ENCODE data around the gene ANKRD12. TPM values are rescaled to one million over a fixed set of nuclear protein-coding genes. Genes with fewer than 3 reads are reported as not detected.

The ANKRD12 gene
- total and polyA plus RNA-seq, 11 donors, result 7.7 to 70.9 (median 52.0) TPM

GRCh38 chr18:9135081-9135911, 1.3 kb upstream of the ANKRD12 start:
- no peak for DNase-seq
- Histone ChIP-seq H3K4me3 (peak overlapping the region; percentile 59 to 96 (median 82)), H3K27ac (peak overlapping the region in 11 of 12 donors; percentile 97 to 99 (median 99)), H3K9me3 (no peaks in the 10 kb centered on the region), H3K4me1 (peaks cover 6 to 48% (median 31%) of the 10 kb centered on the region in 12 donors), H3K27me3 (no peaks in the 10 kb centered on the region), H3K36me3 (peaks cover 0 to 51% (median 47%) of the 10 kb centered on the region in 9 donors)
- intact Hi-C loops (cut with DNase I), result loop anchor here in 3 of 10 donors (5.0 kb wide), 3 partner anchors 33 to 337 kb away; partner anchors contain the start of genes NDUFV2 (in 2 of the 3) and TWSG1 (in 1 of the 3)
- TF ChIP-seq POLR2A (IDR thresholded peaks at IDR 0.05), result no peak
- TF ChIP-seq, protein P1, sequence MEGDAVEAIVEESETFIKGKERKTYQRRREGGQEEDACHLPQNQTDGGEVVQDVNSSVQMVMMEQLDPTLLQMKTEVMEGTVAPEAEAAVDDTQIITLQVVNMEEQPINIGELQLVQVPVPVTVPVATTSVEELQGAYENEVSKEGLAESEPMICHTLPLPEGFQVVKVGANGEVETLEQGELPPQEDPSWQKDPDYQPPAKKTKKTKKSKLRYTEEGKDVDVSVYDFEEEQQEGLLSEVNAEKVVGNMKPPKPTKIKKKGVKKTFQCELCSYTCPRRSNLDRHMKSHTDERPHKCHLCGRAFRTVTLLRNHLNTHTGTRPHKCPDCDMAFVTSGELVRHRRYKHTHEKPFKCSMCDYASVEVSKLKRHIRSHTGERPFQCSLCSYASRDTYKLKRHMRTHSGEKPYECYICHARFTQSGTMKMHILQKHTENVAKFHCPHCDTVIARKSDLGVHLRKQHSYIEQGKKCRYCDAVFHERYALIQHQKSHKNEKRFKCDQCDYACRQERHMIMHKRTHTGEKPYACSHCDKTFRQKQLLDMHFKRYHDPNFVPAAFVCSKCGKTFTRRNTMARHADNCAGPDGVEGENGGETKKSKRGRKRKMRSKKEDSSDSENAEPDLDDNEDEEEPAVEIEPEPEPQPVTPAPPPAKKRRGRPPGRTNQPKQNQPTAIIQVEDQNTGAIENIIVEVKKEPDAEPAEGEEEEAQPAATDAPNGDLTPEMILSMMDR (IDR thresholded peaks at IDR 0.05), result no peak
- 55 to 62% (median 58%) methylated on average over 12 of the region's 12 CpGs for WGBS, 4 donors
- no peak for ATAC-seq

- ATAC-seq (peak; percentile 7 to 36 (median 26)), DNase-seq (no peak)
- Histone ChIP-seq H3K36me3 (peaks cover 0 to 45% (median 42%) of the 10 kb centered on the region in 9 donors), H3K9me3 (no peaks in the 10 kb centered on the region), H3K27me3 (no peaks in the 10 kb centered on the region), H3K4me3 (peak overlapping the region; percentile 59 to 96 (median 82)), H3K27ac (peak overlapping the region; percentile 97 to 99 (median 98)), H3K4me1 (peaks cover 6 to 54% (median 37%) of the 10 kb centered on the region in 12 donors)
- intact Hi-C loops (cut with DNase I), result loop anchor here in 8 of 10 donors (2.0 to 5.0 kb wide), 4 partner anchors 33 to 336 kb away; partner anchors contain the start of genes NDUFV2 (in 7 of the 8) and TWSG1 (in 1 of the 8)
- TF ChIP-seq, protein P1 (IDR thresholded peaks at IDR 0.05), result no peak
- TF ChIP-seq POLR2A (IDR thresholded peaks at IDR 0.05), result no peak
- WGBS, 4 donors, result 0 to 1% (median 1%) methylated on average over 15 to 33 of the region's 33 CpGs
These were observed 668 bp upstream of the ANKRD12 start for GRCh38 chr18:9135912-9136314.

GRCh38 chr18:9137168-9138066, 836 bp downstream of the ANKRD12 start:
- intact Hi-C loops (cut with DNase I), result loop anchor here (1.0 to 5.0 kb wide), 5 partner anchors 35 to 335 kb away; partner anchors contain the start of genes NDUFV2 (in 10 of the 10) and TWSG1 (in 1 of the 10)
- peaks cover 6 to 69% (median 52%) of the 10 kb centered on the region in 12 donors for H3K4me1 ChIP-seq
- H3K27ac ChIP-seq, result peak overlapping the region; percentile 97 to 99 (median 98)
- ATAC-seq (peak; percentile 1 to 40 (median 28)), DNase-seq (peak; percentile 70 to 85 (median 74))
- no peaks in the 10 kb centered on the region for H3K9me3 ChIP-seq
- H3K4me3 ChIP-seq, result peak overlapping the region; percentile 62 to 96 (median 82)
- no peaks in the 10 kb centered on the region for H3K27me3 ChIP-seq
- no peak for TF ChIP-seq POLR2A (IDR thresholded peaks at IDR 0.05)
- TF ChIP-seq, protein P1 (IDR thresholded peaks at IDR 0.05), result no peak
- WGBS, 4 donors, result 0 to 3% (median 1%) methylated on average over 21 to 95 of the region's 95 CpGs
- H3K36me3 ChIP-seq, result peaks cover 0 to 30% (median 27%) of the 10 kb centered on the region in 9 donors

Measured in heart left ventricle (tissue), 16 donors.